Renal pelvis (tissue), 12 donors: ENCODE results near the gene ZP4. TPM values are rescaled to one million over a fixed set of nuclear protein-coding genes. Genes with fewer than 3 reads are reported as not detected.

Source experiments
- DNase-seq: peaks from one replicate; pipeline ENCODE4 v3.0.0-alpha.2; 2013
- long read RNA-seq, 16 experiments: transcript quantifications; one replicate each; lab custom pipeline, GENCODE V29; 2026
- polyA plus RNA-seq, 3 donors: library from polyadenylated mRNA; unstranded; fragments of 120-200 nt; gene quantifications; one replicate each; pipeline ENCODE4 v1.2.1, GENCODE V29; 2013; ENCODE audit not compliant: insufficient read length in 3 of 3

The ZP4 gene, protein sequence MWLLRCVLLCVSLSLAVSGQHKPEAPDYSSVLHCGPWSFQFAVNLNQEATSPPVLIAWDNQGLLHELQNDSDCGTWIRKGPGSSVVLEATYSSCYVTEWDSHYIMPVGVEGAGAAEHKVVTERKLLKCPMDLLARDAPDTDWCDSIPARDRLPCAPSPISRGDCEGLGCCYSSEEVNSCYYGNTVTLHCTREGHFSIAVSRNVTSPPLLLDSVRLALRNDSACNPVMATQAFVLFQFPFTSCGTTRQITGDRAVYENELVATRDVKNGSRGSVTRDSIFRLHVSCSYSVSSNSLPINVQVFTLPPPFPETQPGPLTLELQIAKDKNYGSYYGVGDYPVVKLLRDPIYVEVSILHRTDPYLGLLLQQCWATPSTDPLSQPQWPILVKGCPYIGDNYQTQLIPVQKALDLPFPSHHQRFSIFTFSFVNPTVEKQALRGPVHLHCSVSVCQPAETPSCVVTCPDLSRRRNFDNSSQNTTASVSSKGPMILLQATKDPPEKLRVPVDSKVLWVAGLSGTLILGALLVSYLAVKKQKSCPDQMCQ
- polyA plus RNA-seq = not detected
- long read RNA-seq, donor 1 = 0 reads
- long read RNA-seq, donor 2 = 0 reads
- long read RNA-seq, donor 3 = 0 reads
- long read RNA-seq, donor 4 = 0 reads
- long read RNA-seq, donor 5 = 0 reads
- long read RNA-seq, donor 6 = 0 reads
- long read RNA-seq, donor 7 = 0 reads
- long read RNA-seq, donor 8 = 0 reads
- long read RNA-seq, donor 9 = 0 reads
- long read RNA-seq, donor 10 = 0 reads
- long read RNA-seq, donor 11 = 0 reads
- long read RNA-seq, donor 12 = 0 reads
- long read RNA-seq, donor 13 = 0 reads
- long read RNA-seq, donor 14 = 0 reads
- long read RNA-seq, donor 15 = 0 reads
- long read RNA-seq, donor 16 = 0 reads

GRCh38 chr1:237890822-237891221 lies at the start of gene ZP4:
Gene ZP4 (minus strand): TSS chr1:237890922. CDS start chr1:237890635, 287 bp downstream.
- DNase-seq = no peak

- DNase-seq = no peak
These were observed 47.8 kb upstream of the ZP4 start for GRCh38 chr1:237938553-237938952.

DNA sequence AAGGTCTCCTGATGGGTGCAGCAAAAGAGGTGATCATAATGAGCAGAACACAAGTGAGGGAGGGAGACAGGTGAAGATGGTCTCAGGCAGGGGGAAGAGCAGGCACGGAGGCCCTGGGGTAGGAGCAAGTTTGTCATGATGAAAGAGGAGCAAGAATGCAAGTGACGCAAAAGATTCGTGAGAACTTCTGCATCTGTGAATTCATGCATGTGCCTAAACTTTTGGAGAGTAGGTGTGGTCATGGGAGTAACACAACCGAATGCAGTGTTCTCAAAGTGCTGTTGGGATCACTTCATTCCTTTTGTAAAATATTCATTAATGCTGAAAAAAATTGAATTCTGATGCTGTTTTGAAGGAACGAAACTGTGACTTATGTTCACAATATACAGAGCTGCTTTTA lies 47.3 kb upstream of the ZP4 start:
- DNase-seq = no peak

DNA sequence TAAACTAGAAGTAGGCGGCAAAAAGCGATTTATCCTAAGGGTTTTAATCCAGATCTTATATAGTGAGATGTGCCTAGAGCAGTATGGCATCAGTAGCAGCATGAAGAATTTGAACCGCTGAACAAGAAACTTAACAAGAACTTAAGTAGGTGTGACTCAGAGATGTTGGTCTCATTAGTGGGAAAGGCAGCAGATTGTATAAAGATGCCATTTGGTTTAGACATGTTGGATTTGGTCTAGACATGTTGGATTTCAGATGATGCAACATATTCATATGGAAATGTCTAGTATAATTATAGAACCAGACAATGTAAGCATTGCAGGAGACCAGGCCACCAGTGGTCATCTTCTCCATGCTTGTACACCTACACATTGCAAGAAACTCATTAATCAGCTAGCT lies 42.1 kb upstream of the ZP4 start:
- no peak for DNase-seq

DNA sequence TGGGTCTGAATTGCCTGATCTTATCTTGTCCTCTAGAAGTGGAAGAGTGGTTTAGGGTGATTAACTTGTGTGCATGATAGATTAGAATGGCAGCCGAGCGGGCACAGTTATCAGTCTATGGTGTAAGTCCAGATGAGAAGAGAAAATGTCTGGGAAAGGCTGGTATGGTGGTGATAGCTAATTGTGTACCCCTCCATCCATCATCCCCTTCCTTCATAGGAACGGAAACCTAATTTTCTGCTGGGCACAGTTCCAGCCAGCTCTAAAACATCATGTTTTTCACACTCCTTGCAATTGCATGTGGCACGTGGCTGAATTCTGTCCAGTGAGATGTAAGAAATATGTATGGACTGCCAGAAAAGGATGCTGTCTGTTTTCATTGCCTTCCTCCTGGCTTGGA lies 40.9 kb upstream of the ZP4 start:
- no peak for DNase-seq

- DNase-seq = no peak
These were observed 36.5 kb upstream of the ZP4 start for GRCh38 chr1:237927198-237927597.

DNA sequence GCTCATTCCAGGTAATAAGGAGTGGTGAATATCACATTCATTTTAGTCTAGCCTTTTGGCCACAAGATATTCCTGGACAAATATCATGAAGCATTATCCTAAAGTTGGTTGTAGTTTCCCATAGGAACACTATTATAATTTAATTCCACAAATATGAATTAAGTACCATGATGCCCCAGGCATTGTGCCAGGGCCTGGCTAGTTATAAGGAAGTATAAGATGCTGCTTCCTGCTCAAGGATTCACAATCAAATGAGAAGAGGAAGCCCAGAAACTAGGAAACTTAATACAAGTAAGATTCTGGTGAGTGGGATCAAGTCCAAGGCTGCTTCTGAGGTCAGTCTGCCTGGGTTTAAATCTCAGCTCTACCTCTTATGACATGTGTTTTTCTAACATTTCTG lies 30.6 kb upstream of the ZP4 start:
- no peak for DNase-seq

DNA sequence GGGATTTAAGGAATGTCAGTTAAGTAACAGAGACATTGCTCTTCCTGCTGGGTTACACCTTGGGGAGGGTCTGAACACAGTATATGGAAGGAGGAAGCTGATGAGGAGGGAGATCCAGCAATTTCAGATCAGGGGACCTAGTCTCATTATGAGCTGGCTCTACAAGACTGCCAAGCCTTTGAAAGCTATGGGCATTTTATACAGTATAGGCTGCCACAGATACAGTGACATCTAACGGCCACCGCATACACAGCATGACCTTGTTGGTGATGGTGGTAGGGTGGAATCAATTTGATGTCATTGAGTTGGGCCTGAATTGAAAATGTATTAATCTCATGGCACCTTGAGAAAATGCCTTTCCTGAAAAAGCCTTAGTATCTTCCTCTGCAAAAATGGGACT lies 22.6 kb upstream of the ZP4 start:
- no peak for DNase-seq

GRCh38 chr1:237911911-237912310 lies 21.2 kb upstream of the ZP4 start:
- DNase-seq = no peak

DNA sequence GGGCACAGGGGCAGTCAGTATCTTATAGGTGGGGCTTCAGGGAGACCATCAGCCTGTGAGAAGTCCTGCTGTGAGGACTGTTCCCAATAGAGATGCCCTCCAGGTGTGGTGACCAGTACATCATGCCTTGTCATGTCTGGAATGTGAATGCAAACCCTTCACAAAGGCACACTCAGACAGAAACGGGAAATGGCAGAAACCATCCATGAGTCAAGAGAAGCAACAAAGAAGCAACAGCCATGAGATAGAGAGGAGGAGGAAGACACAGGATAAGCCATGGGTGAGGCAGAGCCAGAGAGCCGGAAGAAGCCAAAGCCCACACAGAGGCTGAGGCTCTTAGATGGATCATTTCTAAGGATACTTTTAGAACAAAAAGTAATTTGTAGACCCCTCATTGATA lies 20.1 kb upstream of the ZP4 start:
- DNase-seq = no peak

- DNase-seq = no peak
These were observed 13.2 kb upstream of the ZP4 start for GRCh38 chr1:237903961-237904360.

DNA sequence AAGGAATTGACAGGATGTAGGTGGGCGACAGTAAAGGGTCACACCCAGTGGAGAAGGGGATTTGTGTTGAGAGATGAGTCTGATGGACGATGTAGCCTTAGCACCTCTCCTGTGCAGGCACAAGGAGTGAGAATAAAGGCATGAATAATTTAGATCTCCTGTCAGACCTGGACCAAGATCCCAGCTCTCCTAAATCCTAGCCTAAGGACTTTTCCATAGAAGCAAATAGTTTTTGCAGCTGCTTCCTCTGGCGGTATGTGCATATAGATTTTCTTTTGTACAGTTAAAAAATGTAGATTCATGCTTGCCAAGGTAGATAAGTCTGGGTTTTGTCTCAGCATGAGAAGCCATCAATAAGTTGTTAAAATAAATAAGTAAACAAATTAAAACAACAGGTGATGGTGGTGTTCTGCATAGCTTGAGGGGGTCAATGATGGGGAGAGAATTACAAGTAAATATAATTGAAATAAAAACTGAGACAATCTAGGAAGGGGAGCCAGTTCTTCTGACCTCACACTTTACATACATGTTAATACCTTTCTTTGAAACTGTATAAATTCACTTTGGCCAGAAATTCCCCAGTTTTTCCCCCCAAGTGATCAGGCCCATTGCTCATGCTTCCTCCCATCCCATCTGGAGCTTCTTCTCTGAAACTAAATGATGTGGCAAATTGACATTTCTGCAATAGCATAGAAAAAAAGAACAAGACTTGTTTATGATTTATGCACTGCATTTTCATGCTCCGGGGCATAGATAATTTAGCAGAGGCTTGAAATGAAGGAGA lies 12.4 kb upstream of the ZP4 start:
- no peak for DNase-seq

DNA sequence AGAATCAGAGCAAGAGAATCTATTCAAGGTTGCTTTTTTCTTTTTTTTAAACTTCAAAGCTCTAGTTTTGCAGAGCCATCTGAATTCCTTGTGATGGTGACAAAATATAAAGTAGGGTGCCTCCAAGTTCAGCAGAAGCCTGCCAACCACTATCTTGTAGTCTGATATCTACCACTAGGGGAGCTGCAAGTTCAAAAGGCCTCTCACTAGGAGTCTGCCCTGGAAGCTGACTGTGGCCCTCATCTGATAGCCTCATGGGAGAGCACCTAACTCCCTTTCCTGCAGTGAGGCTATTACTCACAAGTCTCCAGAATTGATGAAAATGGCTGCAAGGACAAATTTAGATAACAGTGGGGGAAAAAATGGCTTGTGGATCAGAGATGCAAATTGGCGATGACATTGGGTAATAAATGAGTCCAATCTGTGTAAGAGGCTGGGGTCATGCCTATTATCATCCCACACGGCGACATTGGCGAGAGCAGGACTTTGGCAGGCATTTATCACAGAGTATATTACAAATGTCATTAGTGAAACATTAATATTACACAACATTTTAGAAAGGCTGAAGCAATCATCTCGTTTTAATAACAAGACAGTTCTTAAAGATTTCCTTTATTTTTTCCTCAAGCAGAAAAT lies 10.7 kb upstream of the ZP4 start:
- no peak for DNase-seq

GRCh38 chr1:237895630-237896029 lies 4.9 kb upstream of the ZP4 start:
- no peak for DNase-seq

DNA sequence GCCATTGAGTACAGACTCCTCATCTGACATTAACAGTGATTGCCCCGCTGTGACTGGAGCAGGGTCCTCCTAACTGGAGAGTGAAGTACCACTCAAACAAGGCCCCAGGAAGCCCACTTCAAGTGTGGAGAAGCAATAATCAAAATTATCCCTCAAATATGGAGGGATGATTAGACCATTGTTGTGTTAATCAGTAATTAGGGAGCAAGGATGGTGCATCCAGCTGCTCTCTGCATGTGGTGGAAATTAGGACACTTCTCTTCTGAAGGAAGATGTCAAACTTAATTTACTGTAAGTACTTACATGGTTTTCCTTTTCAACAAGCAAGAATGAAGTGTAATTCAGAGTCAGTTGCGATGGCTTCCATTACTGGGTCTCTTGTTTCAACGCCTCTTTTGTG lies 3.4 kb upstream of the ZP4 start:
- no peak for DNase-seq

GRCh38 chr1:237891979-237892378 lies 1.3 kb upstream of the ZP4 start:
- DNase-seq = no peak

DNA sequence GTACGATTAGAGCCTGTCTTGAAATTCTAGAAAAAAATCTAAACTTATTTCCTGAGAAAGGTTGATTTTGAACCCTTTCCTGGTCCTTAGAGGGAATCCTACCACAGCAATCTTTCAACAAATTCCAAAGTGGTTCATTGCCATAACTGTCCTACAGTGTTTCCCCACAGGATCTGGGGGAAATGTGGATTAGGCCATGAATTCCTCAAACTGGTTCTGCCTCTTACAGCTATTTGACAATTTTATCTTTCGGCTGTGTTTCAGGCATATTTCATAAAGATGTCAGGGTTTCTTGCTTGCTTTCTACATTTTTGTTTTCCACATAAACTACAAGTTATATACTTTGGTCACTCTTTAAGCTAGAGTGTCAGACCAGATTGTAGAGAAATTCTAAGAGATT lies 544 bp upstream of the ZP4 start:
- DNase-seq = no peak

DNA sequence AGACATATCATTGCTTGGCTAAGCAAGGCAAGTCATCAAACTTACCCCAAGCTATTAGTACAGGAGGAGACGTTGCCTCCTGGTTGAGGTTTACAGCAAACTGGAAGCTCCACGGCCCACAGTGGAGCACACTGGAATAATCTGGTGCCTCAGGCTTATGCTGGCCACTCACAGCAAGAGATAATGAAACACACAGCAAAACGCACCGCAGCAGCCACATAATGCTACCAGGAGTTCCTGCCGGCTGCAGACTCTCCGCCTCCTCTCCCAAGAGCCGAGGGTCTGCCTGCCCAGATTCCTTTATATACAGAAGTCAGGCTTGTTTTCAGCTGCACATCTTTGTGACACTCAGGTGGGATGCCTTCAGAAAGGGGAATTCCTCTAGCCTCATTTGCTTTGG lies 306 bp downstream of the ZP4 start:
- DNase-seq = no peak

- no peak for DNase-seq
These were observed 2.6 kb downstream of the ZP4 start for GRCh38 chr1:237888143-237888542.

GRCh38 chr1:237887542-237887941 lies 3.2 kb downstream of the ZP4 start:
- DNase-seq = no peak

DNA sequence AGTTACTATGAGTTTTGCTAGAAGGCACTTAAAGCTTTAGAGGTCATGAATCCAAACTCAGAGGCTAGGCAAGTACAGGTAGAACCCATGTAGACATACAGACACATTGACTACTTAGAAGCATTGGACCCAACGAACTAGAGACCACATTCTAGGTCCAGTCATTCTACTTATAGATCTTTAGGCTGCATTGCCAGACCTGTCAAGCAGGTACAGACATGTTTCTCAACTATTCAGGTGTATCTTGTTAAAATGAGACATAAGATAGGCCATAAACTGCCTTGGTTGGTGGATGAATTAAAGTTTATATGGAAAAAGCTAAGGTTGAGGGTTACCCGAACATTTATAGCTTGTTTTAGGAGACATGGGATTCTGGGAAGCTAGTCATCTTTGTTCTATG lies 6.5 kb downstream of the ZP4 start:
- DNase-seq = no peak

DNA sequence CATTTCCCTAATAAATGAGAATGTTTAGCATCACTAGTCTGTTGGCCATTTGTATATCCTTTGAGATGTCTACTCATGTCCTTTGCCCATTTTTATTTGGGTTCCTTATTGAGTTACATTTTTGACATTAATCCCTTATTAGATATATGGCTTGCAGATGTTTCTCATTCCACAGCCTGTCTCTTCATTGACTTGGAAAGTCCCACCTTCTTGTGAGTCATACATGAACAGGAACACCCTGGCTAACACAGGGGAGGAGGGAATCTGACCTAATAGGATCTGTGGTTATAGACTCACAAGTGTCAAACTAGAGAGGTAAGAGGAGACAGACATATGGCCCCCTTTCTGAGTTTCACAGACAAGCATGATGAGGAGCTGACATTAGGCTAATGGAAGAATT lies 11.5 kb downstream of the ZP4 start:
- DNase-seq = no peak
